KMS-11 (cell line): ENCODE results near the gene SND1.

Experiments
- H2AFZ ChIP-seq: fragments of 200-600 bp; sonication (generic); 2 replicates; pipeline ENCODE4 v1.6.1; 2016; ENCODE audit warnings: antibody characterized with exemption, mixed run types, low read depth
- H3K27ac ChIP-seq: fragments of 200-600 bp; sonication (generic); 2 replicates; pipeline ENCODE4 v1.6.1; 2016; ENCODE audit warnings: mild to moderate bottlenecking, mixed run types
- H3K27me3 ChIP-seq: fragments of 200-600 bp; sonication (generic); 2 replicates; pipeline ENCODE4 v1.6.1; 2017; ENCODE audit warnings: mild to moderate bottlenecking, low read depth, mixed run types, moderate library complexity; ENCODE audit not compliant: insufficient read depth
- H3K36me3 ChIP-seq: fragments of 200-600 bp; sonication (generic); 2 replicates; pipeline ENCODE4 v1.6.1; 2017; ENCODE audit warnings: mild to moderate bottlenecking, mixed run types; ENCODE audit not compliant: insufficient read depth
- H3K4me1 ChIP-seq: fragments of 200-600 bp; sonication (generic); 2 replicates; pipeline ENCODE4 v1.6.1; 2016; ENCODE audit warnings: mild to moderate bottlenecking, low read depth, mixed run types; ENCODE audit not compliant: poor library complexity, severe bottlenecking
- H3K4me2 ChIP-seq: fragments of 200-600 bp; sonication (generic); 2 replicates; pipeline ENCODE4 v1.7.0; 2016; ENCODE audit warnings: mild to moderate bottlenecking, mixed run types
- H3K4me3 ChIP-seq: fragments of 200-600 bp; sonication (generic); IDR thresholded peaks from 2 replicates; pipeline ENCODE4 v1.6.1; 2017; ENCODE audit warnings: low read depth, low read length, mixed read lengths; ENCODE audit not compliant: insufficient read depth
- H3K79me2 ChIP-seq: fragments of 200-600 bp; sonication (generic); 2 replicates; pipeline ENCODE4 v1.6.1; 2016; ENCODE audit warnings: low read depth, mixed run types; ENCODE audit not compliant: insufficient read depth
- H3K9ac ChIP-seq: fragments of 200-600 bp; sonication (generic); 2 replicates; pipeline ENCODE4 v1.6.1; 2016; ENCODE audit warnings: mild to moderate bottlenecking, mixed run types
- H4K20me1 ChIP-seq: fragments of 200-600 bp; sonication (generic); 2 replicates; pipeline ENCODE4 v1.6.1; 2016; ENCODE audit warnings: mild to moderate bottlenecking, mixed run types; ENCODE audit not compliant: insufficient read depth
- CTCF ChIP-seq: fragments of 200-600 bp; sonication (generic); conservative IDR thresholded peaks from 2 replicates; pipeline ENCODE4 v1.6.1; 2017; ENCODE audit warnings: low read depth, mild to moderate bottlenecking, antibody characterized with exemption, low read length, moderate library complexity, mixed read lengths

Gene SND1

GRCh38 chr7:128114806-128115205 is 462.8 kb downstream of the SND1 start:
- Histone ChIP-seq H2AFZ (no peak overlapping the region), H3K4me3 (no peak overlapping the region), H3K4me1 (no peaks in the 10 kb centered on the region), H3K27me3 (no peaks in the 10 kb centered on the region), H3K4me2 (no peak overlapping the region), H3K9ac (no peak overlapping the region), H3K36me3 (no peaks in the 10 kb centered on the region), H3K27ac (no peak overlapping the region), H3K79me2 (no peaks in the 10 kb centered on the region), H4K20me1 (no peaks in the 10 kb centered on the region)
- TF ChIP-seq CTCF = no peak

- Histone ChIP-seq H3K4me1 (no peaks in the 10 kb centered on the region), H3K79me2 (no peaks in the 10 kb centered on the region), H4K20me1 (no peaks in the 10 kb centered on the region), H2AFZ (no peak overlapping the region), H3K27me3 (no peaks in the 10 kb centered on the region), H3K27ac (no peak overlapping the region), H3K4me2 (no peak overlapping the region), H3K9ac (no peak overlapping the region), H3K4me3 (no peak overlapping the region), H3K36me3 (no peaks in the 10 kb centered on the region)
- TF ChIP-seq CTCF = no peak
Observed at GRCh38 chr7:128115336-128115820, 463.4 kb downstream of the SND1 start.

GRCh38 chr7:128115821-128116723 is 464.1 kb downstream of the SND1 start:
- Histone ChIP-seq H3K4me2 (no peak overlapping the region), H4K20me1 (no peaks in the 10 kb centered on the region), H3K27ac (no peak overlapping the region), H3K4me3 (no peak overlapping the region), H3K79me2 (no peaks in the 10 kb centered on the region), H3K4me1 (no peaks in the 10 kb centered on the region), H3K27me3 (no peaks in the 10 kb centered on the region), H3K9ac (no peak overlapping the region), H2AFZ (no peak overlapping the region), H3K36me3 (no peaks in the 10 kb centered on the region)
- no peak for TF ChIP-seq CTCF

GRCh38 chr7:128116740-128117139 is 464.7 kb downstream of the SND1 start:
- Histone ChIP-seq H2AFZ (no peak overlapping the region), H3K27ac (no peak overlapping the region), H3K27me3 (no peaks in the 10 kb centered on the region), H3K4me1 (no peaks in the 10 kb centered on the region), H4K20me1 (no peaks in the 10 kb centered on the region), H3K4me3 (no peak overlapping the region), H3K4me2 (no peak overlapping the region), H3K36me3 (no peaks in the 10 kb centered on the region), H3K9ac (no peak overlapping the region), H3K79me2 (no peaks in the 10 kb centered on the region)
- no peak for TF ChIP-seq CTCF
